HEK293 (cell line): Measurements from ENCODE around the gene ZDHHC3.

Source experiments
- YY1 ChIP-seq: fragments of 450-650 bp; formaldehyde crosslinking; IDR thresholded peaks from 2 replicates; pipeline ENCODE4 v1.5.1; 2018; ENCODE audit warnings: missing biosample characterization, missing genetic modification characterization
- ZSCAN16 ChIP-seq: fragments of 450-650 bp; formaldehyde crosslinking; IDR thresholded peaks from 2 replicates; pipeline ENCODE4 v1.5.1; 2016; ENCODE audit warnings: missing biosample characterization, missing genetic modification characterization

DNA sequence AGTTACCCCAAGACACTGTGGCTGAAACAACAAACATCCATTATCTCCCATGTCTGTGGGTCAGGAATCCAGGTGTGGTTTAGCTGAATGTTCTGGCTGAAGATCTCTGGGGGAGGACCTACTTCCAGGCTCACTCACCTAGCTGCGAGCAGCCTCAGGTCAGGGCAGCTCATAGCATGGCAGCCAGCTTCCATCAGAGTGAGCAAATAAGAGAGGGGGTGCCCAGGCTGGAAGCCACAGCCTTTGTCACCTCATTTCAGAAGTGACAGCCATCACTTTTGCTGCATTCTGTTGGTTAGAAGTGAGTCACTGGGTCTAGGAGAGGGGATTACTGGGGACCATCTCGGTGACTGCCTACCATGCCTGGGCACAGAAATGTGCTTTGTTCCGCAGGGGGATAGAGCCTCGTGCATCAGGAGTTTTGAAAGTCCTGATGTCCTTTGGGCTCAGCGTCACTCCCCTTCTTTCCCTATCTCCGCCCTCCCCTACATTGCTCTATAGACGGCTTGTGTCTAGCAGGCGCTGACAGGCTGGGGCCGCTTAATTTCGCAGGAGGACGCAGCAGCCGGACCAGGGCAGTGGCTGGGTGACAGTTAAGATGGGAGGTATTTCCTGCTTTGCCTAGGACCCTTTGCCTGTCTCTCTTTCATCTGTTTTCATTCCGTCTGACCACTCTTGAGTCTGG lies 76.1 kb downstream of the ZDHHC3 start:
- TF ChIP-seq ZSCAN16 (tag by site-specific recombination) = no peak
- TF ChIP-seq YY1 (tag by site-specific recombination) = no peak
